KMS-11 (cell line): Measurements from ENCODE around the gene ESAM.

ENCODE experiments used
- H2AFZ ChIP-seq: fragments of 200-600 bp; sonication (generic); 2 replicates; pipeline ENCODE4 v1.6.1; 2016; ENCODE audit warnings: antibody characterized with exemption, mixed run types, low read depth
- H3K27ac ChIP-seq: fragments of 200-600 bp; sonication (generic); 2 replicates; pipeline ENCODE4 v1.6.1; 2016; ENCODE audit warnings: mild to moderate bottlenecking, mixed run types
- H3K27me3 ChIP-seq: fragments of 200-600 bp; sonication (generic); 2 replicates; pipeline ENCODE4 v1.6.1; 2017; ENCODE audit warnings: mild to moderate bottlenecking, low read depth, mixed run types, moderate library complexity; ENCODE audit not compliant: insufficient read depth
- H3K36me3 ChIP-seq: fragments of 200-600 bp; sonication (generic); 2 replicates; pipeline ENCODE4 v1.6.1; 2017; ENCODE audit warnings: mild to moderate bottlenecking, mixed run types; ENCODE audit not compliant: insufficient read depth
- H3K4me1 ChIP-seq: fragments of 200-600 bp; sonication (generic); 2 replicates; pipeline ENCODE4 v1.6.1; 2016; ENCODE audit warnings: mild to moderate bottlenecking, low read depth, mixed run types; ENCODE audit not compliant: poor library complexity, severe bottlenecking
- H3K4me2 ChIP-seq: fragments of 200-600 bp; sonication (generic); 2 replicates; pipeline ENCODE4 v1.7.0; 2016; ENCODE audit warnings: mild to moderate bottlenecking, mixed run types
- H3K4me3 ChIP-seq: fragments of 200-600 bp; sonication (generic); IDR thresholded peaks from 2 replicates; pipeline ENCODE4 v1.6.1; 2017; ENCODE audit warnings: low read depth, low read length, mixed read lengths; ENCODE audit not compliant: insufficient read depth
- H3K79me2 ChIP-seq: fragments of 200-600 bp; sonication (generic); 2 replicates; pipeline ENCODE4 v1.6.1; 2016; ENCODE audit warnings: low read depth, mixed run types; ENCODE audit not compliant: insufficient read depth
- H3K9ac ChIP-seq: fragments of 200-600 bp; sonication (generic); 2 replicates; pipeline ENCODE4 v1.6.1; 2016; ENCODE audit warnings: mild to moderate bottlenecking, mixed run types
- H4K20me1 ChIP-seq: fragments of 200-600 bp; sonication (generic); 2 replicates; pipeline ENCODE4 v1.6.1; 2016; ENCODE audit warnings: mild to moderate bottlenecking, mixed run types; ENCODE audit not compliant: insufficient read depth
- CTCF ChIP-seq: fragments of 200-600 bp; sonication (generic); conservative IDR thresholded peaks from 2 replicates; pipeline ENCODE4 v1.6.1; 2017; ENCODE audit warnings: low read depth, mild to moderate bottlenecking, antibody characterized with exemption, low read length, moderate library complexity, mixed read lengths

ESAM gene

GRCh38 chr11:124762624-124763155, 600 bp upstream of the ESAM start:
- Histone ChIP-seq H3K9ac (peak overlapping the region; percentile 22; the same call in 1 of the 2 replicates), H4K20me1 (no peaks in the 10 kb centered on the region), H3K4me1 (peaks cover 11% of the 10 kb centered on the region), H2AFZ (peak overlapping the region; percentile 69), H3K4me3 (no peak overlapping the region), H3K36me3 (no peaks in the 10 kb centered on the region), H3K4me2 (peak overlapping the region; percentile 60; the same call in 1 of the 2 replicates), H3K27me3 (no peaks in the 10 kb centered on the region), H3K79me2 (no peaks in the 10 kb centered on the region), H3K27ac (no peak overlapping the region)
- TF ChIP-seq CTCF: no peak

- Histone ChIP-seq H3K4me3 (no peak overlapping the region), H3K27me3 (no peaks in the 10 kb centered on the region), H2AFZ (peak overlapping the region; percentile 69)
Measured at GRCh38 chr11:124761301-124762104, 587 bp downstream of the ESAM start.

GRCh38 chr11:124760806-124761205, 1.3 kb downstream of the ESAM start:
- H4K20me1 ChIP-seq: no peaks in the 10 kb centered on the region
- H2AFZ ChIP-seq: no peak overlapping the region
- TF ChIP-seq CTCF: no peak
- H3K9ac ChIP-seq: no peak overlapping the region
- H3K36me3 ChIP-seq: no peaks in the 10 kb centered on the region
- H3K27ac ChIP-seq: no peak overlapping the region
- H3K4me1 ChIP-seq: peaks cover 11% of the 10 kb centered on the region
- no peaks in the 10 kb centered on the region for H3K79me2 ChIP-seq
- H3K27me3 ChIP-seq: no peaks in the 10 kb centered on the region
- no peak overlapping the region for H3K4me2 ChIP-seq
- H3K4me3 ChIP-seq: no peak overlapping the region

More at GRCh38 chr11:124761301-124762104, 587 bp downstream of the ESAM start:
- Histone ChIP-seq H3K9ac (no peak overlapping the region), H3K27ac (no peak overlapping the region), H3K36me3 (no peaks in the 10 kb centered on the region), H4K20me1 (no peaks in the 10 kb centered on the region), H3K79me2 (no peaks in the 10 kb centered on the region), H3K4me2 (peak overlapping the region; percentile 48; the same call in 1 of the 2 replicates), H3K4me1 (peaks cover 11% of the 10 kb centered on the region)
- no peak for TF ChIP-seq CTCF

- H3K27ac ChIP-seq: no peak overlapping the region
- H3K4me3 ChIP-seq: no peak overlapping the region
- no peaks in the 10 kb centered on the region for H3K79me2 ChIP-seq
- no peak overlapping the region for H3K9ac ChIP-seq
- H3K27me3 ChIP-seq: no peaks in the 10 kb centered on the region
- no peak for TF ChIP-seq CTCF
- no peak overlapping the region for H2AFZ ChIP-seq
- H3K4me2 ChIP-seq: no peak overlapping the region
- H3K4me1 ChIP-seq: peaks cover 11% of the 10 kb centered on the region
- no peaks in the 10 kb centered on the region for H3K36me3 ChIP-seq
- no peaks in the 10 kb centered on the region for H4K20me1 ChIP-seq
Measured at GRCh38 chr11:124760205-124760652, 1.9 kb downstream of the ESAM start.
